HG03342 (cell line): ENCODE measurements around the gene LMX1B.

Experiments
- ATAC-seq: cut with Tn5 transposase; IDR thresholded peaks from one replicate; pipeline ENCODE4 v1.9.1; 2021; ENCODE audit warnings: mild to moderate bottlenecking, moderate library complexity; ENCODE audit not compliant: unreplicated experiment

The LMX1B gene

GRCh38 chr9:126692759-126693427 lies 79.2 kb downstream of the LMX1B start:
- no peak for ATAC-seq

GRCh38 chr9:126693428-126693944 lies 79.8 kb downstream of the LMX1B start:
- ATAC-seq: no peak

GRCh38 chr9:126694206-126695081 lies 80.7 kb downstream of the LMX1B start:
- no peak for ATAC-seq

- ATAC-seq: no peak
Observed at GRCh38 chr9:126695186-126695585, 81.5 kb downstream of the LMX1B start.

GRCh38 chr9:126695701-126696400 lies 82.1 kb downstream of the LMX1B start:
- no peak for ATAC-seq

- ATAC-seq: no peak
Observed at GRCh38 chr9:126696401-126697145, 82.8 kb downstream of the LMX1B start.

- ATAC-seq: no peak
Observed at GRCh38 chr9:126697330-126697729, 83.6 kb downstream of the LMX1B start.

- ATAC-seq: no peak
Observed at GRCh38 chr9:126698251-126698650, 84.5 kb downstream of the LMX1B start.

GRCh38 chr9:126698756-126699155 lies 85.0 kb downstream of the LMX1B start:
- no peak for ATAC-seq

GRCh38 chr9:126699401-126699881 lies 85.7 kb downstream of the LMX1B start:
- ATAC-seq: no peak

GRCh38 chr9:126700296-126700695 lies 86.6 kb downstream of the LMX1B start:
- no peak for ATAC-seq

- no peak for ATAC-seq
Observed at GRCh38 chr9:126700903-126701812, 87.4 kb downstream of the LMX1B start.

GRCh38 chr9:126701813-126702140 lies 88.0 kb downstream of the LMX1B start:
- ATAC-seq: no peak

GRCh38 chr9:126702151-126703001 lies 88.6 kb downstream of the LMX1B start:
- no peak for ATAC-seq

- no peak for ATAC-seq
Observed at GRCh38 chr9:126703002-126703865, 89.5 kb downstream of the LMX1B start.

- ATAC-seq: no peak
Observed at GRCh38 chr9:126703866-126704156, 90.1 kb downstream of the LMX1B start.

GRCh38 chr9:126704157-126704891 lies 90.6 kb downstream of the LMX1B start:
- no peak for ATAC-seq
